ENCODE measurements around the gene PRODH.
"Not testable (repeated sequence)": the region's sequence is repeated elsewhere in the genome, so short reads cannot be mapped to it uniquely, and the experiment has no call there.

The PRODH gene

DNA sequence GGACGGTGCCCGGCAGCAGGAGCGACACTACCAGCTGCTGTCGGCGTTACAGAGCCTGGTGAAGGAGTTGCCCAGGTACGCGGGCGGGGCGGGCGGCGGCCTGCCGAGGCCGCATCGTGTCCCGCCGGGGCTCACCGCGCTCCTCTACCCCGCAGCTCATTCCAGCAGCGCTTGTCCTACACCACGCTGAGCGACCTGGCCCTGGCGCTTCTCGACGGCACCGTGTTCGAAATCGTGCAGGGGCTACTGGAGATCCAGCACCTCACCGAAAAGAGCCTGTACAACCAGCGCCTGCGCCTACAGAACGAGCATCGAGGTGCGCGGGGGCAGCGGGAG, 29.7 kb downstream of the PRODH start:
- not testable (repeated sequence) for DNase-seq (ENCODE audit: low read depth)

DNA sequence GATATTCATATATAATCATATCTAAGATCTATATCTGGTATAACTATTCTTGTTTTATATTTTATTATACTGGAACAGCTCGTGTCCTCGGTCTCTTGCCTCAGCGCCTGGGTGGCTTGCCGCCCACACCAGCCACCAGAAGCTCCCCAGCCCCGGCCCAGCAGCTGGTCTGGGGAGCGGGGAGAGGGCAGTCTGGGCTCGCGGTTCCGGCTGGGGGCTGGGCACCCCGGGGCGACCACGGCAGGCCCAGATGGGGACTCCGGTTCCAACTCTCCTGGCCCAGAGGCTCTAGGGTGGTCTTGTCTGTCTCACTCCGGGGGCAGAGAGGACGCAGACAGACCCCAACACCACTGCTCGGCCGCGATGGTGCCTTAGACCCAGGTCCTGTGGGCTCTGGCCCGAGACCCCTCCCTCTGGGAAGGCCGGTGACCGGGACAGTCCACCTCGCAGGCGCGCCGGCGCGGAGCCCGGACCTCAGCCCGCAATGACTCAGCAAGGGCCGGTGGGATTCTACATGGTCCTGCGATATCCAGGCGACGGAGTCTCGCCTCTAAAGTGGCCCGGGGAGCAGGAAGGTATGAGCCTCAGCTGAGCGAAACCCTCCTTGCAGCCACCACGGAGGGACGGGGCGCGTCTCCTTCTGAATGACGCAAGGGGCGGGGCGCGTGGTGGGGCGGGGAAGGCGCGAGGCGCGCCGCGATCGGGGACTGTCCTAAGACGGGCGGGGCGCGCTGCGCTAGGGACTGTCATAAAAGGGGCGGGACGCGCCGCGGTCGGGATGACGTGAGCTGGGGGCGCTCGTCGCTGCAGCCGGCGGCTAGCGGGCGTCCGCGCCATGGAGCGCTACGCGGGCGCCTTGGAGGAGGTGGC, 30.3 kb downstream of the PRODH start, which contains the start of gene DGCR6:
DGCR6 (plus strand) TSS at position 781 of the 870 bp plus-strand sequence; CDS start at position 836, 55 bp downstream.
- no peak for DNase-seq (ENCODE audit: low read depth)

DNA sequence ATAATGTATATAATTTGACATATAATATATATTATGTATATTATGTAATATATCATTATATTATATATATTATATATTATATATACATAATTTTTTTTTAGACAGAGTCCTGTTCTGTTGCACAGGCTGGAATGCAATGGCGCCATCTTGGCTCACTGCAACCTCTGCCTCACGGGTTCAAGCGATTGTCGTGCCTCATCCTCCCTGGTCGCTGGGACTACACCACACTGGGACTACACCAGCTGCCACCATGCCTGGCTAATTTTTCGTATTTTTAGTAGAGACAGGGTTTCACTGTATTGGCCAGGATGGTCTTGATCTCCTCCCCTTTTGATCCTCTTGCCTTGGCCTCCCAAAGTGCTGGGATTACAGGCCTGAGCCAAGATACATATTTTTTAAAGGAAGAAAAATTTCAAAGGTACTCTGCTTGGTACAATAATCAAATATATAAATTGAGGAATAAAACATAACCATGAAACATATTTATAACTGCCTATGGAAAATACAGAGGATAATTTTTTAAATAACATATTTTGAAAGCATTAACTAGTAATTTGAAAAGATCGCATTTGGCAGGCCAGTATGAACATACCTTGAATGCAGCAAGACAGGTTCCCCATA, 39.9 kb downstream of the PRODH start:
- not testable (repeated sequence) for DNase-seq (ENCODE audit: low read depth)

DNA sequence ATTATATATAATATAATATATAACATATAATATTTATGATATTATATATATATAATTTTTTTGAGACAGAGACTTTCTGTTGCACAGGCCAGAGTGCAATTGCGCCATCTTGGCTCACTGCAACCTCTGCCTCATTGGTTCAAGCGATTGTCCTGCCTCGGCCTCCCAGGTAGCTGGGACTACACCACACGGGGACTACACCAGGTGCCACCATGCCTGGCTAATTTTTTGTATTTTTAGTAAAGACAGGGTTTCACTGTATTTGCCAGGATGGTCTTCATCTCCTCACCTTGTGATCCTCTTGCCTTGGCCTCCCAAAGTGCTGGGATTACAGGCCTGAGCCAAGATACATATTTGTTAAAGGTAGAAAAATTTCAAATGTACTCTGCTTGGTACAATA, 42.3 kb downstream of the PRODH start:
- not testable (repeated sequence) for DNase-seq (ENCODE audit: low read depth)

DNA sequence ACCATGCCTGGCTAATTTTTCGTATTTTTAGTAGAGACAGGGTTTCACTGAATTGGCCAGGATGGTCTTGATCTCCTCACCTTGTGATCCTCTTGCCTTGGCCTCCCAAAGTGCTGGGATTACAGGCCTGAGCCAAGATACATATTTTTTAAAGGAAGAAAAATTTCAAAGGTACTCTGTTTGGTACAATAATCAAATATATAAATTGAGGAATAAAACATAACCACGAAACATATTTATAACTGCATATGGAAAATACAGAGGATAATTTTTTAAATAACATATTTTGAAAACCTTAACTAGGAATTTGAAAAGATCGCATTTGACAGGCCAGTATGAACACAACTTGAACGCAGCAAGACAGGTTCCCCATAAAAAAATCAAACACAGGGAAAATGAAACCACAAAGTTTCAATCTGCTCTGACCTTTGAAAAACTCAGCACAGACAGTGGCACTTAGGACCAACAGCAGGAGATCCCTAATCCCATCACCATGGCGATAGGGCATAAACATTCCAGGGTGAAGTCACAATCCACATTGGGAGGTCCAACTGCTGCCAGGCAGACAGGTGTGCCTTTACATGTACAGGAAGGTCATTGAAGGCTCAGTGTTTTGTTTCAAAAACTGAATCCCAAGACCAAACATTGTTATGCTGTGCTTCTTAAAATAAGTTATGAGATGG, 45.4 kb downstream of the PRODH start:
- not testable (repeated sequence) for DNase-seq (ENCODE audit: low read depth)

DNA sequence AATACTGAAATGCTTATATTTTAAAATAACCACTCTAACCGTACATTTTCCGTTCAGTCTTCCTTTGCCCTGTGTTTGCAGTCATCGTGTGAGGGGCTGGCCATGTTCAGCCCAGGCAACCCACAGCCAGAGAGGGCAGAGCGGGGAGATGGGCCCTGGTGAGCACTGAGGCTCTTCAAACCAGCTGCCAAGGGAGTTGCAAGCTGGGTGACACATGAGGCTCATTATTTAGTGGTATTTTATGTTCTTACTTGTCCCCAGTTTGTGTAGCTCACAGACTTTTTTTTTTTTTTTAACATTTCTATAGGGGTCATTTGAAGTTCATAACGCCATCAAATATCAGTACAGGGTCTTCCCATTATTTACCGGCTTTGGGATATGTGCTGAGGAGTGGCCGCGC, 48.0 kb downstream of the PRODH start:
- no peak for DNase-seq (ENCODE audit: low read depth)

DNA sequence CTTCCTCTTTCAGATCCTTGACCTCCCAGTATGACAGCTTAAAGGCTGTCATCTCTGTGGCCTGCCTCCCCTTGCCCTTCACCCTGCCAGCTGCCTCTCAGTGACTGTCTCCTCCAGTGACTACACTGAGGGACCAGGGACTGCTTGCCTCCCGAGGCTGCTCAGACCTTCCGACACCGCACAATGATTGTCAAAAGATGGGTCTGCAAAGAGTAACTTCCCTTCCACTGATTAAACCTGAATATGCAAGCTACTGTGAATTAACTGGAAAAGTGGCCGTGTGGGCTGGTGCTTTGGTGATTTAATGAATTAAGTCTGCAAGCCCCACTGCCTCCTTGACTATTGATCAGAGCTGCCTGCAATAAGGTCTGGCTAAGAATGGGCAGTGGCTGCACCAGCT, 51.6 kb downstream of the PRODH start:
- not testable (repeated sequence) for DNase-seq (ENCODE audit: low read depth)

DNA sequence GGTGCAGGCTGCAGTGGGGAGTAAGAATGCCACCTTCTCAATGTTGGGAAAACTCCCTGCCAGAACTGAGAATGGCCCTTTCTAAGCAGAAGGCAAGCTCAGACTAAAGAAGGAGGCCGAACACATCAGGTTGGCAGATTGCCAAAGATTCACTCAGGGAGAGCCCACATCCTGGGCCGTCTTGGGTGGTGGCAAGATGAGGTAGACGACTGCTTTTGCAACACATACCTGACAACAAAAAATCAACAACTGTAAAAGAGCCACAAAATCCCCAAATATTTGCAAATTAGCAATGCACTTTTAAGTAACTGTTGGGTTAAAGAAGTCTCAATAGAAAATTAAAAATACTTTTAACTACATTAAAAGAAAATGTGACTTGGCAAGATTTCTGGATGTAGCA, 54.8 kb downstream of the PRODH start:
- DNase-seq (ENCODE audit: low read depth): not testable (repeated sequence)
